ENCODE results near the gene ARHGEF16. TPM values are rescaled to one million over a fixed set of nuclear protein-coding genes. Genes with fewer than 3 reads are reported as not detected.

Gene ARHGEF16
- total RNA-seq, 4 donors from 2014 or later: 0.17 to 19.6 (median 2.0) TPM

GRCh38 chr1:3482378-3482849 lies 27.9 kb downstream of the ARHGEF16 start:
- no peak for TF ChIP-seq CTCF (IDR thresholded peaks at IDR 0.05; ENCODE audit: low read depth)

GRCh38 chr1:3483380-3483779 lies 28.9 kb downstream of the ARHGEF16 start:
- TF ChIP-seq CTCF (IDR thresholded peaks at IDR 0.05; ENCODE audit: low read depth): no peak

GRCh38 chr1:3483801-3484444 lies 29.5 kb downstream of the ARHGEF16 start:
- TF ChIP-seq CTCF (IDR thresholded peaks at IDR 0.05; ENCODE audit: low read depth): no peak

- TF ChIP-seq CTCF (IDR thresholded peaks at IDR 0.05; ENCODE audit: low read depth): no peak
Measured at GRCh38 chr1:3485016-3485415, 30.6 kb downstream of the ARHGEF16 start.

GRCh38 chr1:3488432-3488831 lies 34.0 kb downstream of the ARHGEF16 start:
- no peak for TF ChIP-seq CTCF (IDR thresholded peaks at IDR 0.05; ENCODE audit: low read depth)

GRCh38 chr1:3490046-3490745 lies 35.7 kb downstream of the ARHGEF16 start:
- no peak for TF ChIP-seq CTCF (IDR thresholded peaks at IDR 0.05; ENCODE audit: low read depth)

All from subcutaneous adipose tissue (tissue), 4 donors.